Endodermal cell (in vitro differentiated cells): ENCODE measurements around the gene WLS. TPM values are rescaled to one million over a fixed set of nuclear protein-coding genes. Genes with fewer than 3 reads are reported as not detected.

ENCODE experiments used
- DNase-seq: peaks from one replicate; pipeline ENCODE4 v3.0.0-alpha.2; 2017
- H3K27ac ChIP-seq: 2 replicates; pipeline ENCODE4 v1.5.1; 2013; ENCODE audit warnings: mild to moderate bottlenecking, low read depth, low read length, moderate library complexity
- H3K27me3 ChIP-seq: 2 replicates; pipeline ENCODE4 v1.6.1; 2013; ENCODE audit warnings: mild to moderate bottlenecking, low read length, moderate library complexity; ENCODE audit not compliant: insufficient read depth, control insufficient read depth, poor library complexity, severe bottlenecking
- H3K36me3 ChIP-seq: 2 replicates; pipeline ENCODE4 v1.7.0; 2013; ENCODE audit warnings: mild to moderate bottlenecking, low read length, moderate library complexity; ENCODE audit not compliant: control insufficient read depth, insufficient read depth
- H3K4me1 ChIP-seq: one replicate; pipeline ENCODE4 v1.7.0; 2013; ENCODE audit warnings: low read length; ENCODE audit not compliant: control insufficient read depth, insufficient read depth
- H3K4me3 ChIP-seq: 2 replicates; pipeline ENCODE4 v1.5.1; 2013; ENCODE audit warnings: mild to moderate bottlenecking, low read length, moderate library complexity
- H3K9ac ChIP-seq: 2 replicates; pipeline ENCODE4 v1.6.1; 2013; ENCODE audit warnings: mild to moderate bottlenecking, low read length, moderate library complexity; ENCODE audit not compliant: poor library complexity, severe bottlenecking; ENCODE audit errors: extremely low read depth
- H3K9me3 ChIP-seq: 2 replicates; pipeline ENCODE4 v1.6.1; 2013; ENCODE audit warnings: mild to moderate bottlenecking, low read length, moderate library complexity; ENCODE audit not compliant: control insufficient read depth
- H3K27ac Mint-ChIP-seq: 2 replicates; pipeline ENCODE4 v1.8.0; 2020; ENCODE audit warnings: mixed read lengths
- H3K27me3 Mint-ChIP-seq: 2 replicates; pipeline ENCODE4 v1.8.0; 2021; ENCODE audit warnings: mild to moderate bottlenecking, mixed read lengths; ENCODE audit not compliant: insufficient read depth
- H3K36me3 Mint-ChIP-seq: 2 replicates; pipeline ENCODE4 v1.8.0; 2020; ENCODE audit warnings: low read depth, mixed read lengths
- H3K4me1 Mint-ChIP-seq: 2 replicates; pipeline ENCODE4 v1.8.0; 2020; ENCODE audit warnings: mixed read lengths
- H3K4me3 Mint-ChIP-seq: 2 replicates; pipeline ENCODE4 v1.8.0; 2020; ENCODE audit warnings: mild to moderate bottlenecking, moderate library complexity, mixed read lengths
- H3K9me3 Mint-ChIP-seq: 2 replicates; pipeline ENCODE4 v1.8.0; 2020; ENCODE audit warnings: mild to moderate bottlenecking, mixed read lengths
- WGBS, 2 experiments: methylation state at CpG; one replicate each; pipeline versions ENCODE4 v1.1.5 to v1.1.7; 2013; ENCODE audit warnings: missing lambda C conversion rate in 2 of 2, mixed read lengths in 1 of 2; ENCODE audit not compliant: insufficient coverage in 1 of 2, insufficient read length in 1 of 2; 5-methylcytosine and 5-hydroxymethylcytosine counted together
- total RNA-seq, 2 donors: library from RNA; stranded (reverse); fragmentation: NEBNext Ultra II Directional in 1 of 2; extraction: Animal tissue kit (Norgen Biotek cat#: 25700) in 1 of 2; gene quantifications; 2 replicates in 1 of 2; 3 replicates in 1 of 2; pipeline ENCODE4 v1.2.1, GENCODE V29; 2021
- TF ChIP-seq, protein P1 (sequence below): fragments of 200-600 bp; sonication (generic); conservative IDR thresholded peaks from 2 replicates; pipeline ENCODE4 v1.5.0; 2021; ENCODE audit warnings: antibody characterized with exemption, mild to moderate bottlenecking

Gene WLS
- total RNA-seq, 2 donors from 2014 or later = 90.8 to 115 TPM

DNA sequence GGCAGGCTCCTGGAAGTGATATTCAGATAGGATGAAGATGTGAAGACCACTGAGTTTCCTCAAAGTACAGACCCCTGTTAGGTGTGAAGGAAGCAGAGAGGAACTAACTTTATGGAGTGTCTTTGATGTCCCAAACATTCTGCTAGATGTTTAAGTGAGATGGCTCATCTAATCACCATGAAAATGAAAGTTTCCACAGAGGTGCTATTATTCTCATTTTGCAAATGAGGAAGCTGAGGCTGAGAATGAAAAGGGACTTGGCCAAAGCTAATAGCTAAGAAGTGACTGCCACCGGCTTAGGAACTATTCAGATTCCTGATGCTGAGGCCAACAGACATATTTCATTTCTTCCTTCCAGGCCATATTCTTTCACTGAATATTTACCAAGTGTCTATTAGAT is 45.9 kb upstream of the WLS start:
- Histone ChIP-seq H3K9ac (no peak overlapping the region), H3K4me3 (no peak overlapping the region), H3K9me3 (no peaks in the 10 kb centered on the region), H3K36me3 (no peaks in the 10 kb centered on the region), H3K27ac (no peak overlapping the region), H3K4me1 (peaks cover 14% of the 10 kb centered on the region), H3K27me3 (no peaks in the 10 kb centered on the region)
- H3K4me3 Mint-ChIP-seq = no peak overlapping the region
- 75% methylated on average over 1 of the region's 1 CpG; no CpG with 5 or more reads in 1 of the 2 experiments for WGBS, 2 experiments
- H3K9me3 Mint-ChIP-seq = no peaks in the 10 kb centered on the region
- TF ChIP-seq, protein P1, sequence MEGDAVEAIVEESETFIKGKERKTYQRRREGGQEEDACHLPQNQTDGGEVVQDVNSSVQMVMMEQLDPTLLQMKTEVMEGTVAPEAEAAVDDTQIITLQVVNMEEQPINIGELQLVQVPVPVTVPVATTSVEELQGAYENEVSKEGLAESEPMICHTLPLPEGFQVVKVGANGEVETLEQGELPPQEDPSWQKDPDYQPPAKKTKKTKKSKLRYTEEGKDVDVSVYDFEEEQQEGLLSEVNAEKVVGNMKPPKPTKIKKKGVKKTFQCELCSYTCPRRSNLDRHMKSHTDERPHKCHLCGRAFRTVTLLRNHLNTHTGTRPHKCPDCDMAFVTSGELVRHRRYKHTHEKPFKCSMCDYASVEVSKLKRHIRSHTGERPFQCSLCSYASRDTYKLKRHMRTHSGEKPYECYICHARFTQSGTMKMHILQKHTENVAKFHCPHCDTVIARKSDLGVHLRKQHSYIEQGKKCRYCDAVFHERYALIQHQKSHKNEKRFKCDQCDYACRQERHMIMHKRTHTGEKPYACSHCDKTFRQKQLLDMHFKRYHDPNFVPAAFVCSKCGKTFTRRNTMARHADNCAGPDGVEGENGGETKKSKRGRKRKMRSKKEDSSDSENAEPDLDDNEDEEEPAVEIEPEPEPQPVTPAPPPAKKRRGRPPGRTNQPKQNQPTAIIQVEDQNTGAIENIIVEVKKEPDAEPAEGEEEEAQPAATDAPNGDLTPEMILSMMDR = no peak
- peaks cover 63% of the 10 kb centered on the region for H3K27me3 Mint-ChIP-seq
- H3K4me1 Mint-ChIP-seq = peaks cover 57% of the 10 kb centered on the region
- H3K36me3 Mint-ChIP-seq = peaks cover 2% of the 10 kb centered on the region
- DNase-seq = no peak
- H3K27ac Mint-ChIP-seq = no peak overlapping the region

DNA sequence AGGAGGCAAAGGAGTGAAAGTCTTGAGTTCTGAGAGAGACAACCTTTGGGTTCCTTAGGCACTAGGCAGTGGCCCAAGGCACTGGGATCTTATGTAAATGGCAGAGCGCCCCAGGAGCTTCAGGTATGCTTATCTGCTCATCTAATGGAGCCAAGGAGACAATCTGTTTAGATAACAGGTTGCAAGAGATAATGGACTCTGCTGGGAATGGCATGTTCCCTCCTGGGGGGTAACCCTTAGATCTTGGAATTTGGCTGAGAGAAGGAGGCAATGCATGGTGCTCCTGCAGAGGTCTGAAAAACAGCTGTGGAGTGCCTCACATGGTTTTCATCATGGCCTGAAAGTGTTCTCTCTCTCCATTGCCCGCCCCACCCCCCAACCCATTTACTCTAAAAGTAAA is 44.1 kb upstream of the WLS start:
- TF ChIP-seq, protein P1 = no peak
- Histone ChIP-seq H3K4me1 (peaks cover 14% of the 10 kb centered on the region), H3K9ac (no peak overlapping the region), H3K36me3 (no peaks in the 10 kb centered on the region), H3K9me3 (no peaks in the 10 kb centered on the region), H3K4me3 (peak overlapping the region; percentile 12), H3K27ac (no peak overlapping the region), H3K27me3 (no peaks in the 10 kb centered on the region)
- 11 to 17% methylated on average over 1 of the region's 2 CpGs for WGBS, 2 experiments
- Mint-ChIP-seq H3K4me1 (peaks cover 57% of the 10 kb centered on the region), H3K9me3 (no peaks in the 10 kb centered on the region), H3K27ac (no peak overlapping the region), H3K4me3 (no peak overlapping the region), H3K27me3 (peaks cover 63% of the 10 kb centered on the region), H3K36me3 (no peaks in the 10 kb centered on the region)
- peak; percentile 95 for DNase-seq

DNA sequence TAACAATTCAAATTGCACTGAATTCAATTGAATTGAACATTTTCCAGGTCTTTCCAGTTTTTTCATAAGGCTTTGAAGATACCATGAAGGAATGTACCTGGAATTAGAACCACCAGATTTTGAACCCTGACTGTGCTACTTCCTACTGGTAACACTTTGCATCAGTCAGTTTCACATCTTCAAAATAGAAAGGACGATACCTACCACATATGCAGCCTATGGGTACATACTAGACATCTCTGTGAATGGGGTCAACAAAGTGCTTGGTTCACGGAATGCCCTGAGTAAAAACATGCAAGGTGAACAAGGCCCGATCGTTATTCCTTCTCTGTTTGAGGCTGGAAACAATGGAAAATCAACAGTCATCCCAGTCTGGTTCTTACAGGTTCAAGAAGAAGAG is 41.2 kb upstream of the WLS start:
- Histone ChIP-seq H3K9me3 (no peaks in the 10 kb centered on the region), H3K27me3 (no peaks in the 10 kb centered on the region), H3K4me1 (peaks cover 17% of the 10 kb centered on the region), H3K27ac (no peak overlapping the region), H3K4me3 (no peak overlapping the region), H3K36me3 (no peaks in the 10 kb centered on the region), H3K9ac (no peak overlapping the region)
- Mint-ChIP-seq H3K36me3 (no peaks in the 10 kb centered on the region), H3K27me3 (peaks cover 57% of the 10 kb centered on the region), H3K9me3 (no peaks in the 10 kb centered on the region), H3K4me3 (no peak overlapping the region), H3K27ac (no peak overlapping the region), H3K4me1 (peaks cover 45% of the 10 kb centered on the region)
- TF ChIP-seq, protein P1 = no peak
- 71 to 80% methylated on average over 4 of the region's 4 CpGs for WGBS, 2 experiments
- DNase-seq = no peak
